Colonic mucosa (tissue), 4 donors: ENCODE measurements around the gene RBPMS2. TPM values are rescaled to one million over a fixed set of nuclear protein-coding genes. Genes with fewer than 3 reads are reported as not detected.

Source experiments
- DNase-seq: peaks from one replicate; pipeline ENCODE4 v3.0.0-alpha.2; 2020
- H3K27ac ChIP-seq: fragments of 200-600 bp; one replicate; pipeline ENCODE4 v1.8.0; 2021
- H3K27me3 ChIP-seq: fragments of 200-600 bp; one replicate; pipeline ENCODE4 v1.8.0; 2021
- H3K36me3 ChIP-seq: fragments of 200-600 bp; one replicate; pipeline ENCODE4 v1.8.0; 2021
- H3K4me1 ChIP-seq: fragments of 200-600 bp; one replicate; pipeline ENCODE4 v1.8.0; 2021; ENCODE audit warnings: mild to moderate bottlenecking
- H3K4me3 ChIP-seq: fragments of 200-600 bp; one replicate; pipeline ENCODE4 v1.8.0; 2021
- H3K9ac ChIP-seq, 2 donors: one replicate each; pipeline ENCODE4 v1.7.0; 2013; ENCODE audit warnings: control low read depth in 2 of 2, low read depth in 2 of 2, low read length in 2 of 2
- H3K9me3 ChIP-seq: fragments of 200-600 bp; one replicate; pipeline ENCODE4 v1.8.0; 2021
- CTCF ChIP-seq: fragments of 200-600 bp; IDR thresholded peaks from one replicate; pipeline ENCODE4 v1.8.0; 2022; ENCODE audit warnings: antibody characterized with exemption, mild to moderate bottlenecking
- intact Hi-C: fragments of 100-400 bp; cut with DNase I; formaldehyde crosslinking; loops from one replicate; pipeline ENCODE4 v1.14.1; 2022
- total RNA-seq, 2 donors: library from RNA; stranded (reverse); fragmentation: NEBNext Ultra II Directional in 1 of 2; extraction: Animal tissue kit (Norgen Biotek cat#: 25700) in 1 of 2; gene quantifications; one replicate each; pipeline ENCODE4 v1.2.1, GENCODE V29; 2021
- donor health status: healthy.
- donor health status: DM: no; HTN: no; CAD: no.
- donor health status: DM: no; HTN: no; CAD: no.

The RBPMS2 gene
- total RNA-seq, 2 donors from 2014 or later = 1.3 to 14.5 TPM

- no peak overlapping the region for H3K4me3 ChIP-seq
- no peaks in the 10 kb centered on the region for H3K9me3 ChIP-seq
- H3K27me3 ChIP-seq = no peaks in the 10 kb centered on the region
- no peaks in the 10 kb centered on the region for H3K36me3 ChIP-seq
- no peak for DNase-seq
- TF ChIP-seq CTCF = no peak
- no peak overlapping the region for H3K9ac ChIP-seq
- no peaks in the 10 kb centered on the region for H3K4me1 ChIP-seq
- no peak overlapping the region for H3K27ac ChIP-seq
- intact Hi-C loops = no loop called here
Observed at GRCh38 chr15:64717130-64717529, 58.3 kb downstream of the RBPMS2 start.

GRCh38 chr15:64716452-64716851, 58.9 kb downstream of the RBPMS2 start:
- H3K9ac ChIP-seq = no peak overlapping the region
- no peaks in the 10 kb centered on the region for H3K4me1 ChIP-seq
- intact Hi-C loops = no loop called here
- no peak for TF ChIP-seq CTCF
- DNase-seq = no peak
- no peak overlapping the region for H3K27ac ChIP-seq
- H3K36me3 ChIP-seq = no peaks in the 10 kb centered on the region
- H3K4me3 ChIP-seq = no peak overlapping the region
- no peaks in the 10 kb centered on the region for H3K9me3 ChIP-seq
- no peaks in the 10 kb centered on the region for H3K27me3 ChIP-seq

GRCh38 chr15:64713592-64713991, 61.8 kb downstream of the RBPMS2 start:
- no peak for DNase-seq
- no peak for TF ChIP-seq CTCF
- no peaks in the 10 kb centered on the region for H3K9me3 ChIP-seq

GRCh38 chr15:64712353-64712752, 63.0 kb downstream of the RBPMS2 start:
- TF ChIP-seq CTCF = no peak
- H3K36me3 ChIP-seq = no peaks in the 10 kb centered on the region
- no peaks in the 10 kb centered on the region for H3K27me3 ChIP-seq
- H3K4me3 ChIP-seq = no peak overlapping the region
- intact Hi-C loops = no loop called here
- DNase-seq = no peak
- H3K27ac ChIP-seq = no peak overlapping the region
- no peaks in the 10 kb centered on the region for H3K4me1 ChIP-seq
- no peaks in the 10 kb centered on the region for H3K9me3 ChIP-seq
- H3K9ac ChIP-seq = no peak overlapping the region

More at GRCh38 chr15:64713592-64713991, 61.8 kb downstream of the RBPMS2 start:
- Histone ChIP-seq H3K4me3 (no peak overlapping the region), H3K4me1 (no peaks in the 10 kb centered on the region), H3K36me3 (no peaks in the 10 kb centered on the region), H3K27me3 (no peaks in the 10 kb centered on the region), H3K27ac (no peak overlapping the region), H3K9ac (no peak overlapping the region)
- intact Hi-C loops = no loop called here

- Histone ChIP-seq H3K4me1 (no peaks in the 10 kb centered on the region), H3K9me3 (no peaks in the 10 kb centered on the region), H3K27ac (no peak overlapping the region), H3K27me3 (no peaks in the 10 kb centered on the region), H3K36me3 (no peaks in the 10 kb centered on the region), H3K9ac (no peak overlapping the region), H3K4me3 (no peak overlapping the region)
- intact Hi-C loops = no loop called here
- no peak for DNase-seq
- no peak for TF ChIP-seq CTCF
Observed at GRCh38 chr15:64710676-64711428, 64.5 kb downstream of the RBPMS2 start.
